A673 (cell line): ENCODE results near the gene SEC22A. TPM values are rescaled to one million over a fixed set of nuclear protein-coding genes. Genes with fewer than 3 reads are reported as not detected.

Source experiments
- BruUV-seq: library from RNA; stranded (reverse); fragments of 400-500 nt; replicated peaks from 2 replicates; lab custom pipeline; 2021; lab: Mats Ljungman, UMichigan
- CTCF ChIA-PET: fragments of 300-600 bp; sonication (Branson Sonifier 250); formaldehyde crosslinking; loops from one replicate; lab custom pipeline; 2022; ENCODE audit warnings: antibody characterized with exemption; lab: Charles Lee
- POLR2A ChIA-PET: fragments of 300-600 bp; sonication (Branson Sonifier 250); formaldehyde crosslinking; loops from one replicate; lab custom pipeline; 2022; ENCODE audit warnings: antibody characterized with exemption; ENCODE audit not compliant: low non-redundant PET; lab: Charles Lee
- DNase-seq: peaks from one replicate; pipeline ENCODE4 v3.0.0-alpha.2; 2015; ENCODE audit warnings: low spot score
- H3K27ac ChIP-seq: fragments of 200-600 bp; sonication (generic); 2 replicates; pipeline ENCODE4 v1.5.1; 2016; ENCODE audit warnings: mixed run types, low read depth, mild to moderate bottlenecking, mixed read lengths, antibody characterized with exemption, low read length; ENCODE audit not compliant: poor library complexity, severe bottlenecking
- H3K27me3 ChIP-seq: fragments of 200-600 bp; sonication (generic); replicated peaks from 2 replicates; pipeline ENCODE4 v1.6.1; 2017; ENCODE audit warnings: mixed run types, low read depth, mild to moderate bottlenecking, mixed read lengths, antibody characterized with exemption, low read length; ENCODE audit not compliant: insufficient read depth, poor library complexity
- H3K36me3 ChIP-seq: fragments of 200-600 bp; sonication (generic); 2 replicates; pipeline ENCODE4 v1.6.1; 2016; ENCODE audit warnings: mixed run types, mild to moderate bottlenecking, mixed read lengths, antibody characterized with exemption, low read length; ENCODE audit not compliant: insufficient read depth, poor library complexity, severe bottlenecking
- H3K4me1 ChIP-seq: fragments of 200-600 bp; sonication (generic); 2 replicates; pipeline ENCODE4 v1.6.1; 2017; ENCODE audit warnings: mixed run types, mild to moderate bottlenecking, mixed read lengths, antibody characterized with exemption, low read length; ENCODE audit not compliant: insufficient read depth, poor library complexity, severe bottlenecking
- H3K4me3 ChIP-seq: fragments of 200-600 bp; sonication (generic); 2 replicates; pipeline ENCODE4 v1.5.1; 2016; ENCODE audit warnings: low read depth, mixed run types, mild to moderate bottlenecking, mixed read lengths, low read length; ENCODE audit not compliant: poor library complexity, severe bottlenecking
- H3K9me3 ChIP-seq: fragments of 200-600 bp; sonication (generic); 2 replicates; pipeline ENCODE4 v1.6.1; 2016; ENCODE audit warnings: mixed run types, low read depth, mild to moderate bottlenecking, mixed read lengths, antibody characterized with exemption, low read length; ENCODE audit not compliant: poor library complexity, severe bottlenecking
- EZH2 ChIP-seq: fragments of 200-600 bp; sonication (generic); IDR thresholded peaks from 2 replicates; pipeline ENCODE4 v1.6.1; 2017; ENCODE audit warnings: borderline replicate concordance, low read depth, mild to moderate bottlenecking, mixed read lengths, antibody characterized with exemption, low read length; ENCODE audit not compliant: poor library complexity, severe bottlenecking
- intact Hi-C: fragments of 100-400 bp; cut with micrococcal nuclease; formaldehyde crosslinking; loops from one replicate; pipeline ENCODE4 v1.10.0; 2022; ENCODE audit not compliant: unreplicated experiment
- total RNA-seq: library from RNA; stranded (reverse); gene quantifications from 2 replicates; pipeline ENCODE4 v1.2.3, GENCODE V29; 2021
- TF ChIP-seq, protein P1 (sequence below): fragments of 300-800, 200-600 bp; sonication (generic); conservative IDR thresholded peaks from 2 replicates; pipeline ENCODE4 v1.5.1; 2017; ENCODE audit warnings: low read depth, mild to moderate bottlenecking, antibody characterized with exemption, low read length, moderate library complexity, mixed read lengths

The SEC22A gene
- total RNA-seq, 1 experiment from 2014 or later: 21.6 TPM

DNA sequence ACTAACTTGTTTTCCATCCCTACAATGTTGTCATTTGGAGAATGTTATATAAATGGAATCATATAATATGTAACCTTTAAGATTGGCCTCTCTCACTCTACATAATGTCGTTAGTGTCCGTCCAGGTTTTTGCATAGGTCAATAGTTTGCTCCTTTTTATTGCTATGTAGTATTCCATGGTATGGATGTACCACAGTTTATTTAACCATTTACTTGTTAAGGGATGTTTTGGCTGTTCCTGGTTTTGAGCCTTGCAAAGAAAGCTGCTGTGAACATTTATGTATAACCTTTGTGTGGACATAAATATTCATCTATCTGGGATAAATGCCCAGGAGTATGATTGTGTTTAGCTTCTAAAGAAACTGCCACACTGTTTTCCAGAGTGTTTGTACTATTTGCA lies 34.1 kb upstream of the SEC22A start:
- CTCF ChIA-PET: no interaction called here
- no peaks in the 10 kb centered on the region for H3K4me1 ChIP-seq
- peaks cover 4% of the 10 kb centered on the region for H3K9me3 ChIP-seq
- H3K27ac ChIP-seq: no peak overlapping the region
- intact Hi-C loops: no loop called here
- no peak for DNase-seq
- TF ChIP-seq EZH2: no peak
- TF ChIP-seq, protein P1, sequence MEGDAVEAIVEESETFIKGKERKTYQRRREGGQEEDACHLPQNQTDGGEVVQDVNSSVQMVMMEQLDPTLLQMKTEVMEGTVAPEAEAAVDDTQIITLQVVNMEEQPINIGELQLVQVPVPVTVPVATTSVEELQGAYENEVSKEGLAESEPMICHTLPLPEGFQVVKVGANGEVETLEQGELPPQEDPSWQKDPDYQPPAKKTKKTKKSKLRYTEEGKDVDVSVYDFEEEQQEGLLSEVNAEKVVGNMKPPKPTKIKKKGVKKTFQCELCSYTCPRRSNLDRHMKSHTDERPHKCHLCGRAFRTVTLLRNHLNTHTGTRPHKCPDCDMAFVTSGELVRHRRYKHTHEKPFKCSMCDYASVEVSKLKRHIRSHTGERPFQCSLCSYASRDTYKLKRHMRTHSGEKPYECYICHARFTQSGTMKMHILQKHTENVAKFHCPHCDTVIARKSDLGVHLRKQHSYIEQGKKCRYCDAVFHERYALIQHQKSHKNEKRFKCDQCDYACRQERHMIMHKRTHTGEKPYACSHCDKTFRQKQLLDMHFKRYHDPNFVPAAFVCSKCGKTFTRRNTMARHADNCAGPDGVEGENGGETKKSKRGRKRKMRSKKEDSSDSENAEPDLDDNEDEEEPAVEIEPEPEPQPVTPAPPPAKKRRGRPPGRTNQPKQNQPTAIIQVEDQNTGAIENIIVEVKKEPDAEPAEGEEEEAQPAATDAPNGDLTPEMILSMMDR: no peak
- H3K27me3 ChIP-seq: no peaks in the 10 kb centered on the region
- no peak overlapping the region for H3K4me3 ChIP-seq
- H3K36me3 ChIP-seq: peaks cover 16% of the 10 kb centered on the region
- POLR2A ChIA-PET: no interaction called here
- no TSS peak for BruUV-seq

- Histone ChIP-seq H3K27me3 (no peaks in the 10 kb centered on the region), H3K36me3 (peaks cover 16% of the 10 kb centered on the region), H3K4me3 (no peak overlapping the region), H3K9me3 (peaks cover 4% of the 10 kb centered on the region), H3K4me1 (no peaks in the 10 kb centered on the region), H3K27ac (no peak overlapping the region)
- no TSS peak for BruUV-seq
- intact Hi-C loops: no loop called here
- ChIA-PET CTCF (no interaction called here), POLR2A (no interaction called here)
- no peak for DNase-seq
- TF ChIP-seq, protein P1: no peak
- TF ChIP-seq EZH2: no peak
Measured at GRCh38 chr3:123168122-123168521, 33.6 kb upstream of the SEC22A start.

GRCh38 chr3:123168605-123169004 lies 33.1 kb upstream of the SEC22A start:
- TF ChIP-seq EZH2: no peak
- TF ChIP-seq, protein P1: no peak
- Histone ChIP-seq H3K27ac (no peak overlapping the region), H3K36me3 (peaks cover 16% of the 10 kb centered on the region), H3K9me3 (peaks cover 4% of the 10 kb centered on the region), H3K27me3 (no peaks in the 10 kb centered on the region), H3K4me1 (no peaks in the 10 kb centered on the region), H3K4me3 (no peak overlapping the region)
- CTCF ChIA-PET: no interaction called here
- POLR2A ChIA-PET: no interaction called here
- BruUV-seq: no TSS peak
- intact Hi-C loops: no loop called here
- no peak for DNase-seq
